ENCODE results near the gene REXO5. TPM values are rescaled to one million over a fixed set of nuclear protein-coding genes. Genes with fewer than 3 reads are reported as not detected.
"Not testable (repeated sequence)": the region's sequence is repeated elsewhere in the genome, so short reads cannot be mapped to it uniquely, and the experiment has no call there.

Gene REXO5
- total RNA-seq, 4 donors from 2014 or later = 4.1 to 17.5 (median 6.4) TPM

DNA sequence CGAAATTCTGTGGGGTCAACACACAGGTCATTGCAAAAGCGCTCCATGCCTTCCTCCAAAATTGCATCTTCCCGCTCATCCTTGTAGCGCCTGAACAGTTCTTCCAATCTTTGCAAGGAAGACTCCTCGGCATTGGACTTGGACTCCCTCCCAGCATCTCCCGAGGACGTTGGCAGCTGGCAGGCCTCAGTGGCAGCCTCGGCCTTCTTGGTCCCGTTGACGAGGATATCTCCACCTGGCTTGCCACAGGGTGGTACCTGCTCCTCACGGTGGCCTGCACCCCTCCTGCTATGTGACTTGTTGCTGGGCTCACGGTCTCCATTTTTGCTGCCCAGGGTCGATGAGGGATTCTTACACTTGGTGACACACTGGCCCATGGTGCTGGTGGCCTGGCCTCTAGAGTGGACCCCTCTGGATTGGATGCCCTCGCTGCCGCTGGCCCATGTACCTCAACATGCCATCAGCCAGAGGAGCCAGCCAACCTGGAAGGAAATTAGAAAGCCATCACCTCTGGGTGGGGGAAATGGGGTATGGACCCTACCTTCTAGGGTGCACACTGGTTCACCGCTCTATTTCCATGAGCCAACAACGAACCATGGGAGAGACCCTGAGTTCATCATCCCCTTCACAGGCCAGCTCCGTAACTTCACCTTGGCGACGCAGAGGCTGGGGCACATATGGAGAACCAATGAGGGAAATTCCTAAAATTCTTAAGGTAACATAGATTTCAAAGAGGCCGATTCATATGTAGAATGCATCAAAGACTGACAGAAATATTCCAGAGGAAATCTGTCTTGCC lies 56.0 kb downstream of the REXO5 start:
- Histone ChIP-seq H3K27ac (no peak overlapping the region), H3K4me1 (peaks cover 17 to 24% (median 19%) of the 10 kb centered on the region in 4 donors), H3K36me3 (peaks cover 0 to 8% (median 0%) of the 10 kb centered on the region in 4 donors), H3K27me3 (no peaks in the 10 kb centered on the region), H3K4me3 (no peak overlapping the region), H3K9me3 (no peaks in the 10 kb centered on the region)
- intact Hi-C loops (cut with DNase I; ENCODE audit: low total_unique reads) = no loop called here
- 86 to 96% methylated on average over 5 to 21 of the region's 21 CpGs for WGBS, 2 donors (ENCODE audit: low coverage in 1 of 2)
- TF ChIP-seq, protein P1, sequence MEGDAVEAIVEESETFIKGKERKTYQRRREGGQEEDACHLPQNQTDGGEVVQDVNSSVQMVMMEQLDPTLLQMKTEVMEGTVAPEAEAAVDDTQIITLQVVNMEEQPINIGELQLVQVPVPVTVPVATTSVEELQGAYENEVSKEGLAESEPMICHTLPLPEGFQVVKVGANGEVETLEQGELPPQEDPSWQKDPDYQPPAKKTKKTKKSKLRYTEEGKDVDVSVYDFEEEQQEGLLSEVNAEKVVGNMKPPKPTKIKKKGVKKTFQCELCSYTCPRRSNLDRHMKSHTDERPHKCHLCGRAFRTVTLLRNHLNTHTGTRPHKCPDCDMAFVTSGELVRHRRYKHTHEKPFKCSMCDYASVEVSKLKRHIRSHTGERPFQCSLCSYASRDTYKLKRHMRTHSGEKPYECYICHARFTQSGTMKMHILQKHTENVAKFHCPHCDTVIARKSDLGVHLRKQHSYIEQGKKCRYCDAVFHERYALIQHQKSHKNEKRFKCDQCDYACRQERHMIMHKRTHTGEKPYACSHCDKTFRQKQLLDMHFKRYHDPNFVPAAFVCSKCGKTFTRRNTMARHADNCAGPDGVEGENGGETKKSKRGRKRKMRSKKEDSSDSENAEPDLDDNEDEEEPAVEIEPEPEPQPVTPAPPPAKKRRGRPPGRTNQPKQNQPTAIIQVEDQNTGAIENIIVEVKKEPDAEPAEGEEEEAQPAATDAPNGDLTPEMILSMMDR (IDR thresholded peaks at IDR 0.05) = no peak
- TF ChIP-seq POLR2A (IDR thresholded peaks at IDR 0.05) (no peak), EP300 (IDR thresholded peaks at IDR 0.05; ENCODE audit: low read depth) (no peak), POLR2AphosphoS5 (IDR thresholded peaks at IDR 0.05) (no peak)
- in situ Hi-C loops (cut with MboI; ENCODE audit: low pct_ligation_motif_present in 1 of 4, low pct_unique_long_range_greater_than_20kb in 1 of 4, low sequenced_read_pairs in 3 of 4) = no loop called here
- DNase-seq = no peak

DNA sequence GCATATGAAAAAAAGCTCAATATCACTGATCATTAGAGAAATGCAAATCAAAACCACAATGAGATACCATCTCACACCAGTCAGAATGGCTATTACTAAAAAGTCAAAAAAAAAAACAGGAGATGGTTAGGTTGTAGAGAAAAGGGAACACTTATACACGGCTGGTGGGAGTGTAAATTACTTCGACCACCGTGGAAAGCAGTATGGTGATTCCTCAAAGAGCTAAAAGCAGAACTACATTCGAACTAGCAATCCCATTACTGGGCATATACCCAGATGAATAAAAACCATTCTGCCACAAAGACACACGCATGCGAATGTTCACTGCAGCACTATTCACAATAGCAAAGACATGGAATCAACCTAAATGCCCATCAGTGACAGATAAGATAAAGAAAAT lies 58.0 kb downstream of the REXO5 start:
- H3K9me3 ChIP-seq; DNase-seq; H3K36me3 ChIP-seq; in situ Hi-C loops (cut with MboI; ENCODE audit: low pct_ligation_motif_present in 1 of 4, low pct_unique_long_range_greater_than_20kb in 1 of 4, low sequenced_read_pairs in 3 of 4); H3K27me3 ChIP-seq; intact Hi-C loops (cut with DNase I; ENCODE audit: low total_unique reads); H3K4me3 ChIP-seq: not testable (repeated sequence)
- 89 to 90% methylated on average over 6 of the region's 6 CpGs for WGBS, 2 donors (ENCODE audit: low coverage in 1 of 2)
- Histone ChIP-seq H3K4me1 (peaks cover 28 to 38% (median 32%) of the 10 kb centered on the region in 4 donors), H3K27ac (peak overlapping the region in 1 of 4 donors; percentile 83)

DNA sequence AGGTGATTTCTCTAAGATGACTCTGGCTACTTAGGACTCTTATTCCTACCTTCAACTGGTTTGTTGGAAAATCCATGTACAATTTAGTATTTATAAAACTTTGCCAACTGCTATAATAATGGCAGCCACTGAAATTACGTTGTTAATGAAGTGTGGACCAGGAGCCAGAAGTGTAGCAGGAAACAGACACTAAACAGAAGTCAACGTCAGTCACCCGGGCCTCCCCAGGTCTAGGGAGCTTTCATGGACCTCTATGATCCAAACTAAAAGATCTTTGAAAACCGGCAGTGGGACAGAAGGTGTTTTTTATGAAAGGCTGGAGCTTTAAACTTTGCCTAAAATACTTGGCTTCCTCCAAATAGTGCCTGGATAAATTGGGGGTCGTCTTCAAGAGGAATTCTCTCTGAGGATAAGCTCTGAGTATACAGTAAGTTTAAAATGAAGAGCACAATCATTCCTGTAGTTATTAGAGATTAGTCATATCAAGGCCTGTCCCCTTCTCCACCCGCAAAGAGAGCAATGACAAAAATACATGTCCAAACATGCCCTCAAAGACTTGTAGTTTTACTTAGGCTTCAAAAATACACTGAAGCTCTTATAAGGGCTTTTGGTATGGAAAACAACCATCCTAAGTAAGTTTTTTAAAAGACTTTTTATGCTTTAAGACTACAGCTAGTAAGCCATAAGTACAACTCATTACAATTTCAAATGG lies 59.2 kb downstream of the REXO5 start:
- WGBS, 2 donors (ENCODE audit: low coverage in 1 of 2) = 54 to 59% methylated on average over 3 to 6 of the region's 6 CpGs

DNA sequence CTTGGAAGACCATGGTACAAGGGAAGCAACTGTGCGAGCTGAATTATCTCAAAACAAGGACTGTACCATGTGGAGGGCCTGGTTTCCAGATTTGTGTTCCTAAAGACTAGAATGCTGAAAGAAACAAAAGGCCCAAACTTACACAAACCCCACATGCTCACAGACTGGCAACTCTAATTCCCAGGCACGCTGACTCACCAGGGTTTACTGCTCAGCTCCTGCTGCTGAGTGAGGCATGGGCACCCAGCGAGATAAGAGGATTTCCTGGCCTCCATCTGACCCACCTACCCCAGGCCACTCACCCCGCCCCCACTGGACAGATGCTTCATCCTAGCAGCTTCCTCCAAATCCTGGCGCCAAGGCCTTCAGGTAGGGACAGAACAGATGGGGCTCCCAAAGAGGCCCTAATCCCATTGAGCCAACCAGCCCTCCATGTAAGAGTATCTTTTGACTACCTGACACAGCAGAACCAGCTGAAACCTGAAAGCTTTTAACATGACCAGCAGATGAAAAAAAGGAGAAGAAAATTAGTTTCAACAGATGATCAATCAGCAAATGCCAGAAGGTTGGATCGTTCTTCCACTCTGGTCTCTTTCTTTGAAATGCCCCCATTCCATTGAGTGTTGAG lies 59.9 kb downstream of the REXO5 start:
- in situ Hi-C loops (cut with MboI; ENCODE audit: low pct_ligation_motif_present in 1 of 4, low pct_unique_long_range_greater_than_20kb in 1 of 4, low sequenced_read_pairs in 3 of 4) = no loop called here
- peaks cover 0 to 8% (median 0%) of the 10 kb centered on the region in 4 donors for H3K36me3 ChIP-seq
- H3K27ac ChIP-seq = peak overlapping the region; percentile 46 to 83 (median 67)
- H3K4me3 ChIP-seq = no peak overlapping the region
- intact Hi-C loops (cut with DNase I; ENCODE audit: low total_unique reads) = no loop called here
- WGBS, 2 donors (ENCODE audit: low coverage in 1 of 2) = 68 to 73% methylated on average over 2 to 6 of the region's 6 CpGs
- H3K4me1 ChIP-seq = peaks cover 39 to 54% (median 47%) of the 10 kb centered on the region in 4 donors
- H3K9me3 ChIP-seq = no peaks in the 10 kb centered on the region
- no peaks in the 10 kb centered on the region for H3K27me3 ChIP-seq
- DNase-seq = peak; percentile 17
- TF ChIP-seq POLR2A (IDR thresholded peaks at IDR 0.05) (no peak), EP300 (IDR thresholded peaks at IDR 0.05; ENCODE audit: low read depth) (no peak), POLR2AphosphoS5 (IDR thresholded peaks at IDR 0.05) (no peak)
- TF ChIP-seq, protein P1 (IDR thresholded peaks at IDR 0.05) = no peak

More for the DNA sequence above, 59.2 kb downstream of the REXO5 start:
- no peaks in the 10 kb centered on the region for H3K9me3 ChIP-seq
- in situ Hi-C loops (cut with MboI; ENCODE audit: low pct_ligation_motif_present in 1 of 4, low pct_unique_long_range_greater_than_20kb in 1 of 4, low sequenced_read_pairs in 3 of 4) = no loop called here
- H3K27me3 ChIP-seq = no peaks in the 10 kb centered on the region
- peaks cover 0 to 8% (median 0%) of the 10 kb centered on the region in 4 donors for H3K36me3 ChIP-seq
- peak overlapping the region; percentile 46 to 83 (median 67) for H3K27ac ChIP-seq
- intact Hi-C loops (cut with DNase I; ENCODE audit: low total_unique reads) = no loop called here
- H3K4me3 ChIP-seq = no peak overlapping the region
- DNase-seq = no peak
- peaks cover 35 to 50% (median 42%) of the 10 kb centered on the region in 4 donors for H3K4me1 ChIP-seq
- TF ChIP-seq POLR2A (IDR thresholded peaks at IDR 0.05) (no peak), POLR2AphosphoS5 (IDR thresholded peaks at IDR 0.05) (no peak), EP300 (IDR thresholded peaks at IDR 0.05; ENCODE audit: low read depth) (no peak)
- TF ChIP-seq, protein P1 (IDR thresholded peaks at IDR 0.05) = no peak
